GM12878 (cell line): ENCODE data around the gene FABP7. TPM values are rescaled to one million over a fixed set of nuclear protein-coding genes. Genes with fewer than 3 reads are reported as not detected.

ENCODE experiments used
- ASH2L ChIP-seq: fragments of 300-600, 200-600 bp; sonication (generic); IDR thresholded peaks from 2 replicates; pipeline ENCODE4 v1.6.1; 2017; ENCODE audit warnings: low read depth, mild to moderate bottlenecking, borderline replicate concordance
- CHD2 ChIP-seq: IDR thresholded peaks from 2 replicates; pipeline ENCODE4 v1.6.1; 2011; ENCODE audit warnings: low read depth, low read length, improper control_type of control experiment, borderline replicate concordance
- CHD4 ChIP-seq: fragments of 200-600 bp; sonication (generic); IDR thresholded peaks from 2 replicates; pipeline ENCODE4 v1.6.1; 2016; ENCODE audit warnings: mild to moderate bottlenecking
- EED ChIP-seq: sonication (generic); IDR thresholded peaks from 2 replicates; pipeline ENCODE4 v1.6.1; 2016; ENCODE audit warnings: antibody characterized with exemption, low read depth
- FOS ChIP-seq: IDR thresholded peaks from 3 replicates; pipeline ENCODE4 v1.6.1; 2011; ENCODE audit warnings: borderline replicate concordance; ENCODE audit not compliant: insufficient read length; ENCODE audit errors: extremely low read depth
- MTA3 ChIP-seq: IDR thresholded peaks from 2 replicates; pipeline ENCODE4 v1.6.1; 2012; ENCODE audit warnings: low read length, inconsistent platforms, borderline replicate concordance
- SUZ12 ChIP-seq: fragments of 200-600 bp; sonication (generic); IDR thresholded peaks from one replicate; pipeline ENCODE4 v1.6.1; 2018; ENCODE audit warnings: antibody characterized with exemption, mild to moderate bottlenecking; ENCODE audit not compliant: unreplicated experiment
- polyA plus RNA-seq, 11 experiments: library from polyadenylated mRNA; depleted of rRNA in 4 of 11; unstranded in 6 of 11; stranded (reverse) in 5 of 11; fragments of >200 nt; fragmentation: Nextera tagmentation in 4 of 11; fragmentation: Illumina TruSeq in 1 of 11; extraction: Ambion mirVana in 4 of 11; extraction: Trizol in 1 of 11; gene quantifications; 1 replicate in 1 of 11; 2 replicates in 10 of 11; pipeline versions ENCODE4 v1.2.1 to v1.2.3, GENCODE V29; 2011 to 2016; ENCODE audit warnings: inconsistent platforms in 2 of 11, missing spikeins in 2 of 11, low read depth in 1 of 11
- total RNA-seq, 4 experiments: library from RNA; depleted of rRNA in 3 of 4; stranded (reverse); fragments of >200 nt in 3 of 4; fragmentation: Illumina TruSeq in 1 of 4; extraction: Trizol in 1 of 4; gene quantifications; 2 replicates each; pipeline versions ENCODE4 v1.2.1 to v1.2.3, GENCODE V29; 2013 to 2021
- TF ChIP-seq, protein P1 (sequence below): IDR thresholded peaks from 2 replicates; pipeline ENCODE4 v1.6.1; 2012; ENCODE audit warnings: low read depth, low read length, improper control_type of control experiment
- TF ChIP-seq, protein P2 (sequence below): fragments of 450-650 bp; IDR thresholded peaks from 2 replicates; pipeline ENCODE4 v1.6.1; 2017; ENCODE audit warnings: mild to moderate bottlenecking, low read depth, inconsistent platforms; ENCODE audit not compliant: poor library complexity, severe bottlenecking
- TF ChIP-seq, protein P3 (sequence below): IDR thresholded peaks from 2 replicates; pipeline ENCODE4 v1.6.1; 2011; ENCODE audit warnings: borderline replicate concordance, low read depth, mild to moderate bottlenecking, moderate library complexity, mixed read lengths, low read length; ENCODE audit not compliant: insufficient read depth; ENCODE audit errors: extremely low read length
- TF ChIP-seq, protein P4 (sequence below): fragments of 450-650 bp; IDR thresholded peaks from 2 replicates; pipeline ENCODE4 v1.6.1; 2017; ENCODE audit warnings: low read depth, mild to moderate bottlenecking, moderate library complexity

FABP7 gene
- total and polyA plus RNA-seq, 10 of the 15 experiments (the other 5 are each of a cell fraction or from before 2014, with no cell fraction given), result not detected

DNA sequence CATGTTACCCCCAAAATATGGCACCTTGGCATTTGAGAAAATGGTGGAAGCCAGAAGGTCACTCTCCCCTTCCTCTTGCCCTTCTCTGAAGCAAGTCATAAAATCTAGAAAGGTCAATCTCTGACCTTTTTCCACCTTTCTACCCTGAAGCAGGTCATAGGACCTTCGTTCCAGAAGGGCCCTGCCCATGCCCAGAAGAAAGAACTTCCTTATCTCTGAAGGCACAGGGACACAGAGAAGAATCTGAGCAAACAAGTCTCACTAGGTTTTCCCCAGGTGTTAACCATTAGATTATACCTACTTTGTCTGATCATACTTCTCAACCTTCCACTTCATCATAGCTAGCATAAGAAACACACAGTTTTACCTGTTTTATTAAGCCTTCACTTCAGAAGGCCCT is 52.0 kb downstream of the FABP7 start (continued):
- TF ChIP-seq SUZ12, result no peak
- TF ChIP-seq, protein P1, sequence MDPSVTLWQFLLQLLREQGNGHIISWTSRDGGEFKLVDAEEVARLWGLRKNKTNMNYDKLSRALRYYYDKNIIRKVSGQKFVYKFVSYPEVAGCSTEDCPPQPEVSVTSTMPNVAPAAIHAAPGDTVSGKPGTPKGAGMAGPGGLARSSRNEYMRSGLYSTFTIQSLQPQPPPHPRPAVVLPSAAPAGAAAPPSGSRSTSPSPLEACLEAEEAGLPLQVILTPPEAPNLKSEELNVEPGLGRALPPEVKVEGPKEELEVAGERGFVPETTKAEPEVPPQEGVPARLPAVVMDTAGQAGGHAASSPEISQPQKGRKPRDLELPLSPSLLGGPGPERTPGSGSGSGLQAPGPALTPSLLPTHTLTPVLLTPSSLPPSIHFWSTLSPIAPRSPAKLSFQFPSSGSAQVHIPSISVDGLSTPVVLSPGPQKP, result no peak
- no peak for TF ChIP-seq MTA3
- TF ChIP-seq FOS, result no peak
- no peak for TF ChIP-seq CHD2
- TF ChIP-seq EED, result no peak
- no peak for TF ChIP-seq ASH2L
- TF ChIP-seq, protein P2, sequence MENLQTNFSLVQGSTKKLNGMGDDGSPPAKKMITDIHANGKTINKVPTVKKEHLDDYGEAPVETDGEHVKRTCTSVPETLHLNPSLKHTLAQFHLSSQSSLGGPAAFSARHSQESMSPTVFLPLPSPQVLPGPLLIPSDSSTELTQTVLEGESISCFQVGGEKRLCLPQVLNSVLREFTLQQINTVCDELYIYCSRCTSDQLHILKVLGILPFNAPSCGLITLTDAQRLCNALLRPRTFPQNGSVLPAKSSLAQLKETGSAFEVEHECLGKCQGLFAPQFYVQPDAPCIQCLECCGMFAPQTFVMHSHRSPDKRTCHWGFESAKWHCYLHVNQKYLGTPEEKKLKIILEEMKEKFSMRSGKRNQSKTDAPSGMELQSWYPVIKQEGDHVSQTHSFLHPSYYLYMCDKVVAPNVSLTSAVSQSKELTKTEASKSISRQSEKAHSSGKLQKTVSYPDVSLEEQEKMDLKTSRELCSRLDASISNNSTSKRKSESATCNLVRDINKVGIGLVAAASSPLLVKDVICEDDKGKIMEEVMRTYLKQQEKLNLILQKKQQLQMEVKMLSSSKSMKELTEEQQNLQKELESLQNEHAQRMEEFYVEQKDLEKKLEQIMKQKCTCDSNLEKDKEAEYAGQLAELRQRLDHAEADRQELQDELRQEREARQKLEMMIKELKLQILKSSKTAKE, result no peak
- TF ChIP-seq, protein P3, sequence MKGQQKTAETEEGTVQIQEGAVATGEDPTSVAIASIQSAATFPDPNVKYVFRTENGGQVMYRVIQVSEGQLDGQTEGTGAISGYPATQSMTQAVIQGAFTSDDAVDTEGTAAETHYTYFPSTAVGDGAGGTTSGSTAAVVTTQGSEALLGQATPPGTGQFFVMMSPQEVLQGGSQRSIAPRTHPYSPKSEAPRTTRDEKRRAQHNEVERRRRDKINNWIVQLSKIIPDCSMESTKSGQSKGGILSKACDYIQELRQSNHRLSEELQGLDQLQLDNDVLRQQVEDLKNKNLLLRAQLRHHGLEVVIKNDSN, result no peak
- TF ChIP-seq, protein P4, sequence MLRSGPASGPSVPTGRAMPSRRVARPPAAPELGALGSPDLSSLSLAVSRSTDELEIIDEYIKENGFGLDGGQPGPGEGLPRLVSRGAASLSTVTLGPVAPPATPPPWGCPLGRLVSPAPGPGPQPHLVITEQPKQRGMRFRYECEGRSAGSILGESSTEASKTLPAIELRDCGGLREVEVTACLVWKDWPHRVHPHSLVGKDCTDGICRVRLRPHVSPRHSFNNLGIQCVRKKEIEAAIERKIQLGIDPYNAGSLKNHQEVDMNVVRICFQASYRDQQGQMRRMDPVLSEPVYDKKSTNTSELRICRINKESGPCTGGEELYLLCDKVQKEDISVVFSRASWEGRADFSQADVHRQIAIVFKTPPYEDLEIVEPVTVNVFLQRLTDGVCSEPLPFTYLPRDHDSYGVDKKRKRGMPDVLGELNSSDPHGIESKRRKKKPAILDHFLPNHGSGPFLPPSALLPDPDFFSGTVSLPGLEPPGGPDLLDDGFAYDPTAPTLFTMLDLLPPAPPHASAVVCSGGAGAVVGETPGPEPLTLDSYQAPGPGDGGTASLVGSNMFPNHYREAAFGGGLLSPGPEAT, result no peak
- TF ChIP-seq CHD4, result no peak
